OCI-LY1 (cell line): ENCODE data around the gene SCAF11.

Experiments
- H2AFZ ChIP-seq: fragments of 200-600 bp; sonication (generic), shearing (Covaris generic); 2 replicates; pipeline ENCODE4 v1.6.0; 2014; ENCODE audit warnings: antibody characterized with exemption, mild to moderate bottlenecking, low read length
- H3F3A ChIP-seq: fragments of 200-600 bp; sonication (generic), shearing (Covaris generic); 2 replicates; pipeline ENCODE4 v1.6.0; 2014; ENCODE audit warnings: mild to moderate bottlenecking, antibody characterized with exemption, low read length, moderate library complexity; ENCODE audit not compliant: insufficient read depth
- H3K27ac ChIP-seq: fragments of 200-600 bp; sonication (generic); 2 replicates; pipeline ENCODE4 v1.5.1; 2014; ENCODE audit warnings: low read length, mixed run types, mild to moderate bottlenecking, low read depth; ENCODE audit not compliant: poor library complexity, severe bottlenecking
- H3K27me3 ChIP-seq: fragments of 200-600 bp; sonication (generic); 2 replicates; pipeline ENCODE4 v1.6.0; 2014; ENCODE audit warnings: antibody characterized with exemption, mild to moderate bottlenecking, low read length, moderate library complexity; ENCODE audit not compliant: insufficient read depth
- H3K36me3 ChIP-seq: fragments of 200-600 bp; sonication (generic); 2 replicates; pipeline ENCODE4 v1.6.1; 2014; ENCODE audit warnings: mild to moderate bottlenecking, antibody characterized with exemption, low read length, moderate library complexity, mixed read lengths; ENCODE audit not compliant: insufficient read depth
- H3K4me1 ChIP-seq: fragments of 200-600 bp; sonication (generic); 2 replicates; pipeline ENCODE4 v1.5.1; 2014; ENCODE audit warnings: mild to moderate bottlenecking, low read length, moderate library complexity; ENCODE audit not compliant: insufficient read depth, severe bottlenecking
- H3K4me2 ChIP-seq: fragments of 200-600 bp; sonication (generic), shearing (Covaris generic); 2 replicates; pipeline ENCODE4 v1.6.1; 2014; ENCODE audit warnings: low read length
- H3K4me3 ChIP-seq: fragments of 200-600 bp; sonication (generic); 2 replicates; pipeline ENCODE4 v1.5.1; 2014; ENCODE audit warnings: low read length, low read depth, mild to moderate bottlenecking, mixed read lengths; ENCODE audit not compliant: poor library complexity, severe bottlenecking
- H3K79me2 ChIP-seq: fragments of 200-600 bp; shearing (Covaris generic); 2 replicates; pipeline ENCODE4 v1.6.1; 2016; ENCODE audit warnings: mixed run types, low read length, mixed read lengths; ENCODE audit not compliant: insufficient read depth
- H3K9ac ChIP-seq: fragments of 200-600 bp; sonication (generic), shearing (Covaris generic); 2 replicates; pipeline ENCODE4 v1.6.1; 2014; ENCODE audit warnings: mild to moderate bottlenecking, low read length, mixed read lengths
- H3K9me2 ChIP-seq: fragments of 200-600 bp; sonication (generic), shearing (Covaris generic); 2 replicates; pipeline ENCODE4 v1.6.1; 2014; ENCODE audit warnings: low read depth, mild to moderate bottlenecking, low read length, mixed read lengths
- H3K9me3 ChIP-seq: fragments of 200-600 bp; shearing (Covaris generic); 2 replicates; pipeline ENCODE4 v1.6.1; 2014; ENCODE audit warnings: low read length, mixed read lengths
- H4K20me1 ChIP-seq: fragments of 200-600 bp; sonication (generic), shearing (Covaris generic); 2 replicates; pipeline ENCODE4 v1.6.0; 2016; ENCODE audit warnings: mild to moderate bottlenecking, low read length; ENCODE audit not compliant: insufficient read depth
- EZH2 ChIP-seq: fragments of 200-600 bp; sonication (generic), shearing (Covaris generic); IDR thresholded peaks from 2 replicates; pipeline ENCODE4 v1.8.0; 2017; ENCODE audit warnings: borderline replicate concordance, mixed run types, mild to moderate bottlenecking, antibody characterized with exemption, low read length, moderate library complexity, mixed read lengths
- TF ChIP-seq, protein P1 (sequence below): fragments of 200-600 bp; sonication (generic), shearing (Covaris generic); IDR thresholded peaks from 2 replicates; pipeline ENCODE4 v1.5.1; 2017; ENCODE audit warnings: mild to moderate bottlenecking, antibody characterized with exemption, low read length, moderate library complexity, mixed read lengths

The SCAF11 gene

GRCh38 chr12:45978108-45978507 lies 12.3 kb downstream of the SCAF11 start:
- Histone ChIP-seq H3K79me2 (peaks cover 98% of the 10 kb centered on the region), H4K20me1 (no peaks in the 10 kb centered on the region), H3K4me1 (no peaks in the 10 kb centered on the region), H3K4me3 (no peak overlapping the region), H3K9ac (no peak overlapping the region), H3K27ac (no peak overlapping the region), H3F3A (no peaks in the 10 kb centered on the region), H3K9me3 (peaks cover 2% of the 10 kb centered on the region; the same call in 1 of the 2 replicates), H3K36me3 (peaks cover 63% of the 10 kb centered on the region), H3K27me3 (no peaks in the 10 kb centered on the region), H2AFZ (no peak overlapping the region), H3K4me2 (no peak overlapping the region), H3K9me2 (no peaks in the 10 kb centered on the region)
- TF ChIP-seq, protein P1, sequence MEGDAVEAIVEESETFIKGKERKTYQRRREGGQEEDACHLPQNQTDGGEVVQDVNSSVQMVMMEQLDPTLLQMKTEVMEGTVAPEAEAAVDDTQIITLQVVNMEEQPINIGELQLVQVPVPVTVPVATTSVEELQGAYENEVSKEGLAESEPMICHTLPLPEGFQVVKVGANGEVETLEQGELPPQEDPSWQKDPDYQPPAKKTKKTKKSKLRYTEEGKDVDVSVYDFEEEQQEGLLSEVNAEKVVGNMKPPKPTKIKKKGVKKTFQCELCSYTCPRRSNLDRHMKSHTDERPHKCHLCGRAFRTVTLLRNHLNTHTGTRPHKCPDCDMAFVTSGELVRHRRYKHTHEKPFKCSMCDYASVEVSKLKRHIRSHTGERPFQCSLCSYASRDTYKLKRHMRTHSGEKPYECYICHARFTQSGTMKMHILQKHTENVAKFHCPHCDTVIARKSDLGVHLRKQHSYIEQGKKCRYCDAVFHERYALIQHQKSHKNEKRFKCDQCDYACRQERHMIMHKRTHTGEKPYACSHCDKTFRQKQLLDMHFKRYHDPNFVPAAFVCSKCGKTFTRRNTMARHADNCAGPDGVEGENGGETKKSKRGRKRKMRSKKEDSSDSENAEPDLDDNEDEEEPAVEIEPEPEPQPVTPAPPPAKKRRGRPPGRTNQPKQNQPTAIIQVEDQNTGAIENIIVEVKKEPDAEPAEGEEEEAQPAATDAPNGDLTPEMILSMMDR, result no peak
- no peak for TF ChIP-seq EZH2

GRCh38 chr12:45977620-45978019 lies 12.8 kb downstream of the SCAF11 start:
- Histone ChIP-seq H4K20me1 (no peaks in the 10 kb centered on the region), H3K9me3 (peaks cover 2% of the 10 kb centered on the region; the same call in 1 of the 2 replicates), H3K4me2 (no peak overlapping the region), H3K27ac (no peak overlapping the region), H3K79me2 (peaks cover 96% of the 10 kb centered on the region), H3K27me3 (no peaks in the 10 kb centered on the region), H3K9me2 (no peaks in the 10 kb centered on the region), H3F3A (no peaks in the 10 kb centered on the region), H3K36me3 (peaks cover 60% of the 10 kb centered on the region), H3K4me3 (no peak overlapping the region), H3K4me1 (no peaks in the 10 kb centered on the region), H2AFZ (no peak overlapping the region), H3K9ac (no peak overlapping the region)
- no peak for TF ChIP-seq EZH2
- TF ChIP-seq, protein P1, result no peak

- H3K4me2 ChIP-seq, result no peak overlapping the region
- TF ChIP-seq, protein P1, result no peak
- TF ChIP-seq EZH2, result no peak
- peaks cover 2% of the 10 kb centered on the region; the same call in 1 of the 2 replicates for H3K9me3 ChIP-seq
- H3K27ac ChIP-seq, result no peak overlapping the region
- no peak overlapping the region for H3K4me3 ChIP-seq
- H3K27me3 ChIP-seq, result no peaks in the 10 kb centered on the region
- no peaks in the 10 kb centered on the region for H3F3A ChIP-seq
- H3K4me1 ChIP-seq, result no peaks in the 10 kb centered on the region
- H3K9me2 ChIP-seq, result no peaks in the 10 kb centered on the region
- H3K79me2 ChIP-seq, result peaks cover 95% of the 10 kb centered on the region
- no peaks in the 10 kb centered on the region for H4K20me1 ChIP-seq
- H3K36me3 ChIP-seq, result peaks cover 71% of the 10 kb centered on the region
- no peak overlapping the region for H3K9ac ChIP-seq
- no peak overlapping the region for H2AFZ ChIP-seq
Observed at GRCh38 chr12:45975506-45975905, 14.9 kb downstream of the SCAF11 start.
